Vagina (tissue), 2 donors: ENCODE results near the gene GPR161. TPM values are rescaled to one million over a fixed set of nuclear protein-coding genes. Genes with fewer than 3 reads are reported as not detected.
A peak's percentile ranks its signal among the peaks of the same experiment; 100 is the strongest.

Source experiments
- DNase-seq, 2 donors: peaks; one replicate each; pipeline ENCODE4 v3.0.0-alpha.2; 2017; ENCODE audit errors: extremely low spot score in 2 of 2
- H3K27ac ChIP-seq: fragments of 200-600 bp; sonication (generic); one replicate; pipeline ENCODE4 v1.5.1; 2019
- H3K27me3 ChIP-seq: fragments of 200-600 bp; sonication (generic); one replicate; pipeline ENCODE4 v1.5.1; 2019
- H3K36me3 ChIP-seq, 2 donors: fragments of 200-600 bp; sonication (generic); one replicate each; pipeline ENCODE4 v1.5.1; 2017 to 2019
- H3K4me1 ChIP-seq: fragments of 200-600 bp; sonication (generic); one replicate; pipeline ENCODE4 v1.5.1; 2019
- H3K4me3 ChIP-seq, 2 donors: fragments of 200-600 bp; sonication (generic); 1 replicate in 1 of 2; 2 replicates in 1 of 2; pipeline ENCODE4 v1.5.1; 2016 to 2019
- H3K9me3 ChIP-seq: fragments of 200-600 bp; sonication (generic); one replicate; pipeline ENCODE4 v1.5.1; 2019
- CTCF ChIP-seq, 3 experiments: fragments of 450-650 bp in 2 of 3; fragments of 200-600 bp in 1 of 3; sonication (generic) in 1 of 3; IDR thresholded peaks; one replicate each; pipeline ENCODE4 v1.5.1; 2017 to 2019; ENCODE audit warnings: antibody characterized with exemption in 3 of 3, mild to moderate bottlenecking in 2 of 3, moderate library complexity in 2 of 3
- POLR2A ChIP-seq, 2 donors: fragments of 450-650 bp; IDR thresholded peaks; one replicate each; pipeline ENCODE4 v1.6.1; 2017; ENCODE audit warnings: antibody characterized with exemption in 2 of 2, mild to moderate bottlenecking in 2 of 2, moderate library complexity in 2 of 2
- POLR2AphosphoS5 ChIP-seq, 2 donors: sonication (generic); formaldehyde crosslinking; IDR thresholded peaks; one replicate each; pipeline ENCODE4 v1.9.0; 2017; ENCODE audit warnings: antibody characterized with exemption in 2 of 2, mild to moderate bottlenecking in 2 of 2, low read depth in 1 of 2; ENCODE audit not compliant: insufficient read depth in 1 of 2
- intact Hi-C: fragments of 100-400 bp; cut with DNase I; formaldehyde crosslinking; loops from one replicate; pipeline ENCODE4 v1.15.1; 2023
- total RNA-seq: library from RNA; depleted of rRNA; stranded (reverse); fragments of >200 nt; gene quantifications from one replicate; pipeline ENCODE4 v1.2.3, GENCODE V29; 2016

The GPR161 gene
- total RNA-seq, 1 donor from 2014 or later, result 15.7 TPM

- no peaks in the 10 kb centered on the region for H3K27me3 ChIP-seq
- TF ChIP-seq CTCF (IDR thresholded peaks at IDR 0.05), result no peak
- no peak for TF ChIP-seq POLR2AphosphoS5 (IDR thresholded peaks at IDR 0.05; ENCODE audit: insufficient read depth in 1 of 2, low read depth in 1 of 2)
- TF ChIP-seq POLR2A (IDR thresholded peaks at IDR 0.05), result no peak
- peak in 1 of 2 donors; percentile 94 for DNase-seq
- H3K27ac ChIP-seq, result no peak overlapping the region
- intact Hi-C loops, result no loop called here
- peaks cover 0 to 22% of the 10 kb centered on the region in 2 donors for H3K36me3 ChIP-seq
- no peak overlapping the region for H3K4me3 ChIP-seq
- H3K9me3 ChIP-seq, result no peaks in the 10 kb centered on the region
- H3K4me1 ChIP-seq, result no peaks in the 10 kb centered on the region
Observed at GRCh38 chr1:168098534-168099320, 38.0 kb downstream of the GPR161 start.

- intact Hi-C loops, result no loop called here
- Histone ChIP-seq H3K4me1 (peaks cover 1% of the 10 kb centered on the region), H3K36me3 (peaks cover 0 to 22% of the 10 kb centered on the region in 2 donors), H3K27ac (no peak overlapping the region), H3K4me3 (no peak overlapping the region), H3K9me3 (no peaks in the 10 kb centered on the region), H3K27me3 (no peaks in the 10 kb centered on the region)
- peak; percentile 81 to 89 for DNase-seq
- TF ChIP-seq POLR2A (IDR thresholded peaks at IDR 0.05), result no peak
- TF ChIP-seq POLR2AphosphoS5 (IDR thresholded peaks at IDR 0.05; ENCODE audit: insufficient read depth in 1 of 2, low read depth in 1 of 2), result no peak
- no peak for TF ChIP-seq CTCF (IDR thresholded peaks at IDR 0.05)
Observed at GRCh38 chr1:168097921-168098528, 38.7 kb downstream of the GPR161 start.

- Histone ChIP-seq H3K27ac (no peak overlapping the region), H3K36me3 (peaks cover 0 to 22% of the 10 kb centered on the region in 2 donors), H3K4me3 (no peak overlapping the region), H3K4me1 (peaks cover 8% of the 10 kb centered on the region), H3K9me3 (no peaks in the 10 kb centered on the region), H3K27me3 (no peaks in the 10 kb centered on the region)
- DNase-seq, result peak; percentile 72 to 75
- no peak for TF ChIP-seq POLR2AphosphoS5 (IDR thresholded peaks at IDR 0.05; ENCODE audit: insufficient read depth in 1 of 2, low read depth in 1 of 2)
- no peak for TF ChIP-seq CTCF (IDR thresholded peaks at IDR 0.05)
- TF ChIP-seq POLR2A (IDR thresholded peaks at IDR 0.05), result no peak
- intact Hi-C loops, result no loop called here
Observed at GRCh38 chr1:168096296-168097165, 40.2 kb downstream of the GPR161 start.

GRCh38 chr1:168095476-168095875 lies 41.3 kb downstream of the GPR161 start:
- peak in 1 of 2 donors; percentile 43 for DNase-seq
- Histone ChIP-seq H3K4me3 (no peak overlapping the region), H3K9me3 (no peaks in the 10 kb centered on the region), H3K36me3 (peaks cover 0 to 22% of the 10 kb centered on the region in 2 donors), H3K27me3 (no peaks in the 10 kb centered on the region), H3K4me1 (peaks cover 8% of the 10 kb centered on the region), H3K27ac (no peak overlapping the region)
- no peak for TF ChIP-seq POLR2AphosphoS5 (IDR thresholded peaks at IDR 0.05; ENCODE audit: insufficient read depth in 1 of 2, low read depth in 1 of 2)
- TF ChIP-seq CTCF (IDR thresholded peaks at IDR 0.05), result no peak
- no peak for TF ChIP-seq POLR2A (IDR thresholded peaks at IDR 0.05)
- intact Hi-C loops, result no loop called here
